GM18873 (cell line): ENCODE measurements around the gene INF2.
"Not testable (repeated sequence)": the region's sequence is repeated elsewhere in the genome, so short reads cannot be mapped to it uniquely, and the experiment has no call there.

Source experiments
- ATAC-seq: cut with Tn5 transposase; IDR thresholded peaks from one replicate; pipeline ENCODE4 v1.9.1; 2021; ENCODE audit warnings: mild to moderate bottlenecking, moderate library complexity, moderate number of reproducible peaks; ENCODE audit not compliant: unreplicated experiment, low FRiP score

INF2 gene

GRCh38 chr14:104689109-104689880 lies at the start of gene INF2:
TSS of gene INF2 (plus strand) at chr14:104689618. CDS start at chr14:104701366, 11,748 bp downstream.
- ATAC-seq: no peak

DNA sequence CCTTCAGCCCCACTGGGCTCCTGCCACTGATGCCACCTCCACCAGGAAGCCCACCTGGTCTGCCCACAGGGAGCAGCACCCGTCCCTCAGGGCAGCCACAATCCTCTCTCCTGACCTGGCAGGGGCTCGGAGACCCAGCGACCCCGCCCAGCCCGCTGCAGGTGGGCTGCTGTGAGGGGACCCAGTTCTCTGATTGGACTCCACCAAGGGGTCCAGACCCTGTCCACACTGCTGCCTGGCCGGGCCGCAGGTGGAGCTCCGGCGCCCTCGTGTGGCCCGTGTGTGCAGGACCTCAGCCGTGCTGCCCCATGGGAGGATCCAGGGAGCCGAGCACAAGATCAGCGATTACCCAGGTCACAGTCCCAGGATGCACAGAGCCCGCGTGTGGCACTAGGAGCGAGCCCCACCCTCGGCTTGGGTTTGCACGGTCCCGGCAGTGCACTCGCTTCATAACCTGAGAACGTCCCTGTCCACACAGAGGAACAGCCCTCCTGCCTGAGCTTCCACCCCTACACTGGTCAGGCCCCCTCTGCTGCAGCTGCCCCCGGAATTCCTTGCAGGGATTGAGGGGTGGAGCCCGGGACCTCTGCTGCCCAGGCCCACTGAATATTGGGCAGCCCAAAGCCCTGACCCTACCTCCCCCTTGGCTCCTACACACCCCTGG lies 49.4 kb upstream of the INF2 start:
- ATAC-seq: no peak

GRCh38 chr14:104640681-104641080 lies 48.7 kb upstream of the INF2 start:
- no peak for ATAC-seq

DNA sequence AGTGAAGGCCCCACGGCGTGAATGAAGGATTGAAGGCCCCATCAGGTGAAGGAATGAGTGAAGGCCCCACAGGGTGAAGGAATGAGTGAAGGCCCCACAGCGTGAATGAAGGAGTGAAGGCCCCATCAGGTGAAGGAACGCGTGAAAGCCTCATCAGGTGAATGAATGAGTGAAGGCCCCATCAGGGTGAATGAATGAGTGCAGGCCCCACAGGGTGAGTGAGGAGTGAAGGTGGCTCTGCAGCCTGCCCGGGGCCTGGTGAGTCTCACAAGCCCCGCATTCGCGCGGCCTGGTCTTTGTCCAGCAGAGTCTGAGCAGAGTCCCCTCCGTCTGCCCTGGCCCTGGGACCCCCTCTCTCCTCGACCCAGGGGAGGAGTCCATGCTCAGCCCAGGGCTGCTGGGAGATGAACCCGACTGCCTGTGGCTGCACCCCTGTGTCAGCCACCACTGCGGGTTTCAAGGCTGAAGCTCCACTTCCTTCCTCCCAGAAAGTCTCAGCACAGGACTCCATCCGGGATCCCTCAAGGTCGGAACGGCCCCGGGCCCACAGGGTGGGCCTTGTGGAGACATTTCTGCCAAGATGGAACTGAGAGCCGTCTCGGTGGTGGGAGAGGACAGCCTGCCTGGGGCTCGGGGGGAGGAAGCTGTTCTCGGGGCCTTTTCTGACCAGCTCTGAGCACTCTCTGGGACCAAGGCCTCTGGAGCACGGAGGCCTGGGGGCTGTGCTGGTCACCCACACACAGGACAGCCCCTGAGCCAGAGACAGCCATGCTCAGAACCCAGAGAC lies 47.5 kb upstream of the INF2 start:
- no peak for ATAC-seq

DNA sequence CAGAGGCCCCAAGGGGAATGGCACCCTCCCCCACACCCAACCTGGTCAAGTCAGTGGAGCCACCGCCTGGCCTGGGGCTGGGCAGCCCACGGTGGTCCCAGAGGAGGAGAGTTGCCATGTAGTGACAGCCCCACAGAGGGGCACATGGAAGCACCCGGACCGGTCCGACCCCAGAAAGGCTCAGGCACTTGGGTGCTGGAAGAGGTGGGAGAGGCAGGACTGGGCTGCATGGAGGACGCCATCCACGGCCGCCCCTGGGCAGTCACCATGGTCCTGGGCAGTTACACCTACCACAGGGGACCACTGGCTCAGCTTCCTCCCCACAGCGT lies 46.9 kb upstream of the INF2 start:
- ATAC-seq: no peak

DNA sequence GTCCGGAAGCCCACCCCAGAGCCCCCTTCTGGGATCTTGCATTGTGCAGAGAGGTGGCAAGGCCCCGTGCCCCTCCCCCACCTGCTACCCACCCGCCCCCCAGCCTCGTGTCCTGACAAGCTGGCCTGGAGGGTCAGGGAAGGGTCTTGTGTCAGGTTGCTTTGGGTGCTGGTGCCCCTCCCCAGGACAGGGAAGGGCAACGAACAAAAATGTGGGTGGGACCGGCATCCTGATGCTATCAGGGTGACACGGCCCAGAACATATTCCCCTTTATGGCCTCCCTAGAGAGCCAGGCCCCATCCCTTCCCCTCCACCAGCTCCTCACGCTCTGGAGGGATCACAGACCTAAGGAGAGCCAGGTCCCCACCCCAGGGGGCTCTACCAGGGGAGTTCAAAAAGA lies 46.1 kb upstream of the INF2 start:
- no peak for ATAC-seq

- ATAC-seq: no peak
These were observed 45.3 kb upstream of the INF2 start for GRCh38 chr14:104644091-104644635.

- no peak for ATAC-seq
These were observed 44.6 kb upstream of the INF2 start for GRCh38 chr14:104644656-104645378.

DNA sequence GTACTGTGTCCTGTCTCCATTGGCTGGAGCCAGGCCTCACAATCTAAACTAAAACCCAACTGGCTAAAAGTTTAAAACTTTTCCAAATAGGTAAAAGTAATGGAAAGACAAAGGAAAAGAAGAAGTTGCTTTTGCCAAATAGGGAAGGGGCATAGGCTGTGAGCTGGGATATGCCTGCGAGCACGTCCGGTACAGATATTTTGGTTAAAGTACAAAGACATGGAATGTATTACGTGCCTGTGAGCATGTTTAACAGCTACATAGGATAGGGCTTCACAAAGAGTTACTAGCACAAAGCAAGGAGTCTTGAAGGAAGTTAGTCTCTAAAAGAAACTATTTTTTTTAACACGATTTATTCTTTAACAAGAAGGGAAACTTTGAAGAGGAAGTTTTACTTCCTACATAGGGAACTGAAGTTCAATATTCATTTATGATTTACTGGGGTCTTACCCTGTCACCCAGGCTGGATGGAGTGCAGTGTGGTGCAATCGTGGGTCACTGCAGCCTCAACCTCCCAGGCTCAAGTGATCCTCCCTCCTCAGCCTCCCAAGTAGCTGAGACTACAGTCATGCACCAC lies 41.9 kb upstream of the INF2 start:
- no peak for ATAC-seq

DNA sequence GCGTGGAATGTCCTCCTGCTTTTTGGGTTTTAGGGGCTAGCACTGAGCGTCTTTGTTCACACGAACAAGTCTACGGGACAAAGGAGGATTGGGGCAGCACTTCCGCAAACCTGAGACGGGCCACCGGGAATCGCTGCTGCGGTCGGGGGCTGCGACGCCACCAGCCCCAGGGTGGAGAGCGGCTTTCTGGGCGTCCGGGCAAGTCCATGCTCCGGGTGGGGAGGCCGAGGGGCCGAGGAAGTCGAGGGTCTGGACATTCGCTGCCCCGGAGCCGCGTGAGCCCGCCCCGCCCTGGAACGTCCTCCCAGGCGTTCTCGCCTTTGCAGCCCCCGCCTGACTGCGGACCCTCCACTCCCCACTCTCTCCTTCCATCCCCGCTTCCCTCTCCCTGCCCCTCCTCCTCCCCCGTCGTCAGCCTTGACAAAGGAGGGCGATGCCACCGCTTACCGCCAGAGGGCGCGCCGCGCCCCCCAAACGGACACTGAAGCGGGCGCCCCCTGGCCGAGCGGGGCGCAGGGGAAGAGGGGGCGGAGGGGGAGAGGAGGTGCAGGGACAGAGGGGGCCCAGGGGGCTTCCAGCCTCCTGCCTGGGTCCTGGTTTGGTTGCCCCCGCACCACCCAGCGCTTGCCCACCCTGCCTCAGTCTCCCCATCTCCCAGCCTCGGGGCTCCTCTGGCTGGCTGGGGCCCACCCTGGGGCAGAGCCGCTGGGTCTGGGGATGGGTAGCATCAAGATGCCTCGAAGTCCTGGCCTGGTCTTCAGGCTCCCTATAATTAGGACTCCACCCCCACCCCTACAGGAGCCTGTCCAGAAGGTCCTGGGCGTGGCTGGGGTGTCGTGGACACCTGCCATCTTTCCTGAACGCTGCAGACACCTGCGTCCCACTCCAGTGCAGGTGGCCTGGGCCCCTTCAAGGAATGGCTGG lies 39.1 kb upstream of the INF2 start:
- ATAC-seq: no peak

GRCh38 chr14:104650981-104651875 lies 38.2 kb upstream of the INF2 start:
- no peak for ATAC-seq

DNA sequence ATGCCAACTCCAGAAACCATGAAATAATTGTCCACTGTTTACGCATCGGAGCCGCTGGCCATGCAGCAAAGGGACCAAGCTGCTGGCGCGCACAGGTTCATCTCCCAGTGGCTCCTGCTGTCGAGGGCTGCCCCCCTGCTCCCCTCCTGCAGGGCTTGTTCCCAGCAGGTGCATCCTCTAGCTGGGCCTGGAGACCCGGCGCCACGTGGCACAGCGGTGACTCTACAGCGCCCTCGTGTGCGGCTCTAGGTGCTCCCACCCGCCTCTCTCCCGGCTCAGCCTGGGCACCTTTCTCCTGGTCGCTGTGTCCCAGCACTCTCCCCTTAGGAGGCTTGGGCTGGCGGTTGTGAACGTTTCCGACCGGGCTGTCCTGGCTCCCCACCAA lies 37.5 kb upstream of the INF2 start:
- no peak for ATAC-seq

DNA sequence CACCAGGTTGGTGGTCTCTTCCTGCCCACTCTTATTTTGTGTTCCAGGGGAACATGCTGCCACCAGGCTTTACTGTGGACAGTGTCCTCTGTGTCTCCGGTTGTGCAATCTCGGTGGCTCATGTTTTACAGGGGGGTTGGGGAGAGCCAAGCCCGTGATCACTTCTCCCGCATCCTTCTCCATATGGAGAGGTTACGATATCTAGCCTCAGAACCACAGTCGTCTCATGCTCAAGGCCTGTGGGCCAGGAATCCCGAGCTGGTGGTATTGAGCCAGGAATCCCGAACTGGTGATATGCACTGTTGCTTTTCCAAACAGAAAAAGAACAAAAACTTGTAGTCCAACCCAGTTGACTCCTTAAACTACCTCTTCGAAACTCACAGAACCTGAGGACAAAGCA lies 37.0 kb upstream of the INF2 start:
- ATAC-seq: no peak

DNA sequence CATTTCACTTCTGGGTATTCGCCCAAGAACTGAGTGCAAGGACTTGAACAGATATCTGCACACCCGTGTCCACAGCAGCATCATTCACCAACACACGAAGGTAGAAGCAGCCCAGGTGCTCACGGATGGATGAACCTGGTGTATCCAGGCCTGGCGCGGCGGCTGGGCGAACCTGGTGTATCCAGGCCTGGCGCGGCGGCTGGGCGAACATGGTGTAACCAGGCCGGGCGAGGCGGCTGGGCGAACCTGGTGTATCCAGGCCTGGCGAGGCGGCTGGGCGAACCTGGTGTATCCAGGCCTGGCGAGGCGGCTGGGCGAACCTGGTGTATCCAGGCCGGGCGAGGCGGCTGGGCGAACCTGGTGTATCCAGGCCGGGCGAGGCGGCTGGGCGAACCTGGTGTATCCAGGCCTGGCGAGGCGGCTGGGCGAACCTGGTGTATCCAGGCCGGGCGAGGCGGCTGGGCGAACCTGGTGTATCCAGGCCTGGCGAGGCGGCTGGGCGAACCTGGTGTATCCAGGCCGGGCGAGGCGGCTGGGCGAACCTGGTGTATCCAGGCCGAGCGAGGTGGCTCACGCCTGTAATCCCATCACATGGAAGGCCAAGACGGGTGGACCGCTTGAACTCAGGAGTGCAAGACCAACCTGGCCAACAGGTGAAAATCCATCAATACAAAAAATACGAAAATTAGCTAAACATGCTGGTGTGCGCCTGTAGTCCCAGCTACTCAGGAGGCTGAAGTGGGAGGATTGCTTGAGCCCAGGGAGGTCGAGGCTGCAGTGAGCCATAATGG lies 36.1 kb upstream of the INF2 start:
- not testable (repeated sequence) for ATAC-seq

DNA sequence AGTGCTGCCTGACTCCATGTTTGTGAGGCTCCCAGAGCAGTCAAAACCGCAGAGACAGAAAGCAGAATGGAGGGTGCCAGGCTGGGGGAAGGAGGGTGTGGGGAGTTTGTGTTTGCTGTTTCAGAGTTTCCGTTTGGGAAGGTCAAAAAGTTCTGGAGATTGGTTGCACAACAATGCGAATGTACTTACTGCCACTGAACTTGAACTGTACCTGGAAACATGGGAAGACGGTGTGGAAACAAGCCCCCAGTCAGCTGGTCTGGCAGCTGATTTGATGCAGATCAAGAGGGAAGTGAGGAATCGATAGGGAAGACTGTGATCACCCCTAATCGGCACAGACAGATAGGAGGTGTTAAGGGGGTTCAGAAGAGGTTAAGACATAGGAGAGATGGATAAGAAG lies 35.3 kb upstream of the INF2 start:
- ATAC-seq: no peak

GRCh38 chr14:104655128-104655848 lies 34.1 kb upstream of the INF2 start:
- ATAC-seq: no peak
